Left ventricle myocardium inferior (tissue), 1 donor: ENCODE results near the gene PAFAH1B2. TPM values are rescaled to one million over a fixed set of nuclear protein-coding genes. Genes with fewer than 3 reads are reported as not detected.
"Not testable (repeated sequence)": the region's sequence is repeated elsewhere in the genome, so short reads cannot be mapped to it uniquely, and the experiment has no call there.

ENCODE experiments used
- DNase-seq: peaks from one replicate; pipeline ENCODE4 v3.0.0-alpha.2; 2020
- H3K27ac ChIP-seq: fragments of 200-600 bp; replicated peaks from 2 replicates; pipeline ENCODE4 v1.8.0; 2021
- H3K27me3 ChIP-seq: fragments of 200-600 bp; 2 replicates; pipeline ENCODE4 v1.8.0; 2021; ENCODE audit warnings: low read depth
- H3K36me3 ChIP-seq: fragments of 200-600 bp; 2 replicates; pipeline ENCODE4 v1.8.0; 2021
- H3K4me1 ChIP-seq: fragments of 200-600 bp; 2 replicates; pipeline ENCODE4 v1.8.0; 2021
- H3K4me3 ChIP-seq: fragments of 200-600 bp; 2 replicates; pipeline ENCODE4 v1.8.0; 2021; ENCODE audit warnings: mild to moderate bottlenecking, moderate library complexity
- H3K9me3 ChIP-seq: fragments of 200-600 bp; replicated peaks from 2 replicates; pipeline ENCODE4 v1.8.0; 2021
- CTCF ChIP-seq: fragments of 200-600 bp; IDR thresholded peaks from 2 replicates; pipeline ENCODE4 v1.8.0; 2021; ENCODE audit warnings: antibody characterized with exemption, mild to moderate bottlenecking, borderline replicate concordance
- intact Hi-C: fragments of 100-400 bp; cut with micrococcal nuclease; formaldehyde crosslinking; loops from one replicate; pipeline ENCODE4 v1.11.0; 2022
- total RNA-seq: library from RNA; stranded (reverse); fragmentation: NEBNext Ultra II Directional; extraction: Animal tissue kit (Norgen Biotek cat#: 25700); gene quantifications from one replicate; pipeline ENCODE4 v1.2.1, GENCODE V29; 2021
- donor health status: DM: no; HTN: yes; CAD: no; lungs with severe emphysema.

The PAFAH1B2 gene
- total RNA-seq, 1 donor from 2014 or later, result 51.5 TPM

DNA sequence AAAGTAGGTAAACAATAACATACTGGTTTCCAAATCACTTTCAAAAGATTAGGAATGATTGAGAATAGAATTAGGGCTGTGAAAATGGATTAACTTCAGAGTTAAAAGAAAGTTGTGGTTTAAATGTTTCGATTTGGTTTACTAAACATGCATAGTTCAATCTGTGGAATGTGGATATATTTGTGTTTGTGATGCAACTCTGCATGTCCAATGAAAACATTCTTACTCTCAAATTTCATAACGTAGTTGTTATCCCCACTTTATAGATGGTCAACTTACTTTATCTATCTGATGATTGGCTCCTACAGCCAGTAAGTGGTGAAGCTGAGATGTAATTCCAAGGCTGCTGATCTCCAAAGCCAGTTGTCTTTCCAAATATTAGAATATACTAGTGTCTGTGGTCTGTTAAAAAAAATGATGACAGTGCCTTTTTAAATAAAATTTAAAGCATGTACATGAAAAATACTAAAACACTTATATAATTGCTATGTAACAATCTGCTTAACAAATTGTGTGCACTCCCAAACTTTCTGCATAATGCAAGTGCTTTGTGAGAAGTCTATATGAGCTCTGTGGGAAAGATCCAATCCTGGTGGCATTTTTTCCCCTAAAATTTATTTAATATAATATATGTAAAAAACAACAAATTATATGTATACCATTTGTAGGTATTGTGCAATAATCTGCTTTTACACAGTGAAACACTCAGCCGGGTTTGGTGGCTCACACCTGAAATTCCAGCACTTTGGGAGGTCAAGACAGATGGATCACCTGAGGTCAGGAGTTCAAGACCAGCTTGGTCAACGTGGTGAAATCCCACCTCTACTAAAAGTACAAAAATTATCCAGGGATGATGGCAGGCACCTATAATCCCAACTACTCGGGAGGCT is 36.1 kb upstream of the PAFAH1B2 start:
- intact Hi-C loops, result loop anchor here (5.0 kb wide), 1 partner anchor 321 kb away; the partner anchor contains the start of gene ZPR1
- peaks cover 6% of the 10 kb centered on the region for H3K9me3 ChIP-seq

DNA sequence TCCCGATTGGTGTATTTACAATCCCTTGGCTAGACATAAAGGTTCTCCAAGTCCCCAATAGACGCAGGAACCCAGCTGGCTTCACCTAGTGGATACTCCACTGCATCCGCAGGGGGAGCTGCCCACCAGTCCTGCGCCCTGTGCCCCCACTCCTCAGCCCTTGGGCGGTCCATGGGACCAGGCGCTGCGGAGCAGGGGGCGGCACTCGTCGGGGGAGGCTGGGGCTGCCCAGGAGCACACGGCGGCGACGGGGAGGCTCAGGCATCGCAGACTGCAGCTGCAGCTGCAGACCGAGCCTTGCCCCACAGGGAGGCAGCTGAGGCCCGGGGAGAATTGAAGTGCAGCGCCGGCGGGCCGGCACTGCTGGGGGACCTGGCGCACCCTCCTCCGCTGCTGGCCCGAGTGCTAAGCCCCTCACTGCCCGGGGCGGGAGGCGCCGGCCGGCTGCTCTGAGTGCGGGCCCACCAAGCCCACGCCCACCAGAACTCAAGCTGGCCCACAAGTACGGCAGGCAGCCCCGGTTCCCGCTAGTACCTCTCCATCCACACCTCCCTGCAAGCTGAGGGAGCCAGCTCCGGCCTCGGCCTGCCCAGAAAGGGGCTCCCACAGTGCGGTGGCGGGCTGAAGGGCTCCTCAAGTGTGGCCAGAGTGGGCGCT is 33.7 kb upstream of the PAFAH1B2 start:
- no peaks in the 10 kb centered on the region for H3K36me3 ChIP-seq
- intact Hi-C loops, result no loop called here
- DNase-seq, result no peak

More for the DNA sequence above, 36.1 kb upstream of the PAFAH1B2 start:
- no peak for DNase-seq
- H3K4me1 ChIP-seq, result peaks cover 8% of the 10 kb centered on the region
- peak overlapping the region; percentile 70 for H3K27ac ChIP-seq
- TF ChIP-seq CTCF, result no peak
- no peak overlapping the region for H3K4me3 ChIP-seq
- no peaks in the 10 kb centered on the region for H3K36me3 ChIP-seq
- H3K27me3 ChIP-seq, result no peaks in the 10 kb centered on the region

DNA sequence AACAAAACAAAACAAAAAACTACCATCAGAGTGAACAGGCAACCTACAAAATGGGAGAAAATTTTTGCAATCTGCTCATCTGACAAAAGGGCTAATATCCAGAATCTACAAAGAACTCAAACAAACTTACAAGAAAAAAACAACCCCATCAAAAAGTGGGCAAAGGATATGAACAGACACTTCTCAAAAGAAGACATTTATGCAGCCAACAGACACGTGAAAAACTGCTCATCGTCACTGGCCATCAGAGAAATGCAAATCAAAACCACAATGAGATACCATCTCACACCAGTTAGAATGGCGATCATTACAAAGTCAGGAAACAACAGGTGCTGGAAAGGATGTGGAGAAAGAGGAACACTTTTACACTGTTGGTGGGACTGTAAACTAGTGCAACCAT is 31.6 kb upstream of the PAFAH1B2 start:
- H3K27me3 ChIP-seq, H3K36me3 ChIP-seq, H3K4me1 ChIP-seq, DNase-seq, H3K9me3 ChIP-seq, H3K4me3 ChIP-seq, intact Hi-C loops, H3K27ac ChIP-seq: not testable (repeated sequence)

More for the DNA sequence above, 33.7 kb upstream of the PAFAH1B2 start:
- Histone ChIP-seq H3K9me3 (peaks cover 6% of the 10 kb centered on the region), H3K27ac (no peak overlapping the region), H3K4me1 (peaks cover 8% of the 10 kb centered on the region), H3K27me3 (no peaks in the 10 kb centered on the region), H3K4me3 (no peak overlapping the region)
- TF ChIP-seq CTCF, result no peak

DNA sequence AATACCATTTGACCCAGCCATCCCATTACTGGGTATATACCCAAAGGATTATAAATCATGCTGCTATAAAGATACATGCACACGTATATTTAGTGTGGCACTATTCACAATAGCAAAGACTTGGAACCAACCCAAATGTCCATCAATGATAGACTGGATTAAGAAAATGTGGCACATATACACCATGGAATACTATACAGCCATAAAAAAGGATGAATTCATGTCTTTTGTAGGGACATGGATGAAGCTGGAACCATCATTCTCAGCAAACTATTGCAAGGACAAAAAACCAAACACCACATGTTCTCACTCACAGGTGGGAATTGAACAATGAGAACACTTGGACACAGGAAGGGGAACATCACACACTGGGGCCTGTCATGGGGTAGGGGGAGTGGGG is 31.1 kb upstream of the PAFAH1B2 start:
- H3K4me1 ChIP-seq, DNase-seq, H3K36me3 ChIP-seq, H3K27me3 ChIP-seq, H3K4me3 ChIP-seq, H3K9me3 ChIP-seq, H3K27ac ChIP-seq, intact Hi-C loops: not testable (repeated sequence)

- H3K27me3 ChIP-seq, result no peaks in the 10 kb centered on the region
- no peak for TF ChIP-seq CTCF
- intact Hi-C loops, result no loop called here
- no peaks in the 10 kb centered on the region for H3K9me3 ChIP-seq
- DNase-seq, result no peak
- H3K4me3 ChIP-seq, result no peak overlapping the region
- no peaks in the 10 kb centered on the region for H3K36me3 ChIP-seq
- no peaks in the 10 kb centered on the region for H3K4me1 ChIP-seq
- no peak overlapping the region for H3K27ac ChIP-seq
Observed at GRCh38 chr11:117117681-117118080, 26.4 kb upstream of the PAFAH1B2 start.

DNA sequence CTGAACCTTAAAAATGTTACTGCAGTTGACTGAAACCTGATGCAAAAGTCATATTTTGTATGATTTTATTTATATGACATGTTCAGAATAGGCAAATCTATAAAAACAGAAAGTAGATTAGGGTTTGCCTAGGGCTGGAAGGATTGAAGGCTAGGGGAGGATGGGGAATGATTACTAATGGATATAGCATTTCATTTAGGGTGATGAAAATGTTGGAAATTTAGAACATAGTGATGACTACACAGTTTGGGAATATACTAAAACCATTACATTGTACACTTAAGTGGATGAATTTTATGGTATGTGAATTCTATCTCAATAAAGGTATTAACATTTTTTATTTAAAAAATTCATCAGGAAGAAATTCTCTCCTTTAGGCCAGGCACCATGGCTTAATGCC is 22.9 kb upstream of the PAFAH1B2 start:
- intact Hi-C loops, result no loop called here
- TF ChIP-seq CTCF, result no peak
- no peaks in the 10 kb centered on the region for H3K9me3 ChIP-seq
- no peaks in the 10 kb centered on the region for H3K4me1 ChIP-seq
- H3K4me3 ChIP-seq, result no peak overlapping the region
- no peaks in the 10 kb centered on the region for H3K27me3 ChIP-seq
- DNase-seq, result no peak
- no peaks in the 10 kb centered on the region for H3K36me3 ChIP-seq
- no peak overlapping the region for H3K27ac ChIP-seq
